Endothelial cell of umbilical vein (primary cell): ENCODE measurements around the gene SRRM2. TPM values are rescaled to one million over a fixed set of nuclear protein-coding genes. Genes with fewer than 3 reads are reported as not detected.

ENCODE experiments used
- BruUV-seq: library from RNA; stranded (reverse); fragments of 400-500 nt; replicated peaks from 2 replicates; lab custom pipeline; 2021; lab: Mats Ljungman, UMichigan
- CTCF ChIA-PET: fragments of 300-600, 350-600 bp; sonication (Branson Sonifier 250); formaldehyde crosslinking; loops from one replicate; lab custom pipeline; 2021; ENCODE audit warnings: antibody characterized with exemption, inconsistent platforms; lab: Charles Lee
- POLR2A ChIA-PET: fragments of 300-600, 350-600 bp; sonication (Branson Sonifier 250); formaldehyde crosslinking; loops from one replicate; lab custom pipeline; 2021; ENCODE audit warnings: antibody characterized with exemption, inconsistent platforms; lab: Charles Lee
- DNase-seq: peaks from one replicate; pipeline ENCODE4 v3.0.0-alpha.2; 2011; ENCODE audit warnings: low read depth, low spot score
- FAIRE-seq: peaks from 2 replicates; lab custom pipeline; 2011; peaks lifted over from hg19 to GRCh38; lab: Jason Lieb, UNC
- H2AFZ ChIP-seq: 2 replicates; pipeline ENCODE4 v1.6.0; 2012; ENCODE audit warnings: low read depth, low read length, control low read depth, inconsistent platforms
- H3K27ac ChIP-seq: 2 replicates; pipeline ENCODE4 v1.5.1; 2011; ENCODE audit warnings: low read depth, mild to moderate bottlenecking, control low read depth, low read length, moderate library complexity; ENCODE audit not compliant: insufficient read depth
- H3K27me3 ChIP-seq, 2 experiments: 2 replicates each; pipeline versions ENCODE4 v1.6.0 to v1.6.1; 2011; ENCODE audit warnings: low read length in 2 of 2, mixed read lengths in 1 of 2; ENCODE audit not compliant: control insufficient read depth in 2 of 2, insufficient read depth in 2 of 2
- H3K36me3 ChIP-seq, 2 experiments: 2 replicates in 1 of 2; 3 replicates in 1 of 2; pipeline ENCODE4 v1.5.1; 2011; ENCODE audit warnings: low read length in 2 of 2, mild to moderate bottlenecking in 1 of 2, moderate library complexity in 1 of 2; ENCODE audit not compliant: control insufficient read depth in 2 of 2, insufficient read depth in 2 of 2; ENCODE audit errors: extremely low read depth in 1 of 2
- H3K4me1 ChIP-seq: 3 replicates; pipeline ENCODE4 v1.5.1; 2011; ENCODE audit warnings: mild to moderate bottlenecking, low read length; ENCODE audit not compliant: control insufficient read depth, insufficient read depth; ENCODE audit errors: extremely low read depth
- H3K4me2 ChIP-seq: 2 replicates; pipeline ENCODE4 v1.6.1; 2011; ENCODE audit warnings: low read length, control low read depth, mixed read lengths; ENCODE audit not compliant: insufficient read depth
- H3K4me3 ChIP-seq, 3 experiments: fragments of 200-600 bp in 1 of 3; sonication (generic), shearing (Covaris generic) in 1 of 3; replicated peaks in 1 of 3; 2 replicates each; pipeline ENCODE4 v1.5.1; 2011 to 2016; ENCODE audit warnings: control low read depth in 3 of 3, low read length in 3 of 3, mild to moderate bottlenecking in 2 of 3, inconsistent platforms in 1 of 3, low read depth in 1 of 3, moderate library complexity in 1 of 3; ENCODE audit not compliant: insufficient read depth in 1 of 3
- H3K79me2 ChIP-seq: 2 replicates; pipeline ENCODE4 v1.6.0; 2012; ENCODE audit warnings: low read length, inconsistent platforms; ENCODE audit not compliant: control insufficient read depth, insufficient read depth
- H3K9ac ChIP-seq: replicated peaks from 2 replicates; pipeline ENCODE3; 2011; ENCODE audit warnings: low read length, control low read depth; ENCODE audit not compliant: insufficient read depth; ENCODE audit errors: extremely low read depth
- H3K9me1 ChIP-seq: replicated peaks from 3 replicates; pipeline ENCODE4 v1.6.0; 2011; ENCODE audit warnings: mild to moderate bottlenecking, low read length; ENCODE audit not compliant: control insufficient read depth, insufficient read depth; ENCODE audit errors: extremely low read depth
- H3K9me3 ChIP-seq: replicated peaks from 2 replicates; pipeline ENCODE4 v1.5.1; 2012; ENCODE audit warnings: low read length, inconsistent platforms; ENCODE audit not compliant: control insufficient read depth, insufficient read depth
- H4K20me1 ChIP-seq: replicated peaks from 2 replicates; pipeline ENCODE3; 2011; ENCODE audit warnings: mild to moderate bottlenecking, low read length; ENCODE audit not compliant: control insufficient read depth, insufficient read depth; ENCODE audit errors: extremely low read depth
- EZH2 ChIP-seq: IDR thresholded peaks from 2 replicates; pipeline ENCODE4 v1.6.1; 2012; ENCODE audit warnings: borderline replicate concordance, low read depth, mild to moderate bottlenecking, moderate library complexity, low read length, inconsistent platforms; ENCODE audit not compliant: severe bottlenecking
- FOS ChIP-seq: IDR thresholded peaks from 2 replicates; pipeline ENCODE4 v1.6.1; 2011; ENCODE audit warnings: mild to moderate bottlenecking, low read length, moderate library complexity, borderline replicate concordance; ENCODE audit not compliant: insufficient read depth
- GATA2 ChIP-seq: IDR thresholded peaks from 2 replicates; pipeline ENCODE4 v1.7.0; 2011; ENCODE audit warnings: low read depth, mild to moderate bottlenecking, moderate library complexity, mixed read lengths, low read length; ENCODE audit not compliant: insufficient read length, insufficient read depth
- JUN ChIP-seq: IDR thresholded peaks from 2 replicates; pipeline ENCODE4 v1.6.1; 2011; ENCODE audit warnings: borderline replicate concordance, low read depth; ENCODE audit not compliant: insufficient read length, insufficient read depth
- MYC ChIP-seq: IDR thresholded peaks from one replicate; pipeline ENCODE4 v1.6.1; 2011; ENCODE audit warnings: mild to moderate bottlenecking, low read depth, low read length
- POLR2A ChIP-seq: IDR thresholded peaks from 2 replicates; pipeline ENCODE4 v1.6.1; 2012; ENCODE audit warnings: low read depth, mild to moderate bottlenecking, control low read depth, low read length
- POLR2AphosphoS5 ChIP-seq: IDR thresholded peaks from 2 replicates; pipeline ENCODE4 v1.6.1; 2012; ENCODE audit warnings: low read depth, mild to moderate bottlenecking, control low read depth, low read length, moderate library complexity; ENCODE audit not compliant: insufficient read depth
- dilution Hi-C: fragments of 300-500 bp; cut with MboI; formaldehyde crosslinking; loops from one replicate; pipeline ENCODE4 v1.15.0; 2019; ENCODE audit warnings: low sequenced_read_pairs; ENCODE audit not compliant: extremely low pct_ligation_motif_present
- intact Hi-C: fragments of 100-400 bp; cut with micrococcal nuclease; formaldehyde crosslinking; loops from one replicate; pipeline ENCODE4 v1.10.0; 2022
- polyA plus RNA-seq, 4 experiments: library from polyadenylated mRNA; depleted of rRNA in 3 of 4; stranded (reverse) in 3 of 4; unstranded in 1 of 4; fragments of >200 nt; gene quantifications; 2 replicates each; pipeline versions ENCODE4 v1.2.1 to v1.2.3, GENCODE V29; 2011 to 2012; ENCODE audit warnings: missing spikeins in 1 of 4
- total RNA-seq: library from RNA; stranded (reverse); gene quantifications from 2 replicates; pipeline ENCODE4 v1.2.3, GENCODE V29; 2021
- TF ChIP-seq, protein P1 (sequence below): IDR thresholded peaks from 2 replicates; pipeline ENCODE4 v1.6.1; 2011; ENCODE audit not compliant: insufficient read depth, insufficient read length
- TF ChIP-seq, protein P2 (sequence below), 2 donors: IDR thresholded peaks; 1 replicate in 1 of 2; 2 replicates in 1 of 2; pipeline ENCODE4 v1.5.1; 2011; ENCODE audit warnings: low read length in 2 of 2, mild to moderate bottlenecking in 2 of 2, moderate library complexity in 2 of 2, control low read depth in 1 of 2, inconsistent platforms in 1 of 2, low read depth in 1 of 2; ENCODE audit not compliant: insufficient read depth in 1 of 2; ENCODE audit errors: extremely low read depth in 1 of 2

Gene SRRM2
- total and polyA plus RNA-seq, 2 donors (not counting 3 experiments of a cell fraction or from before 2014, with no cell fraction given), result 270 to 483 TPM

DNA sequence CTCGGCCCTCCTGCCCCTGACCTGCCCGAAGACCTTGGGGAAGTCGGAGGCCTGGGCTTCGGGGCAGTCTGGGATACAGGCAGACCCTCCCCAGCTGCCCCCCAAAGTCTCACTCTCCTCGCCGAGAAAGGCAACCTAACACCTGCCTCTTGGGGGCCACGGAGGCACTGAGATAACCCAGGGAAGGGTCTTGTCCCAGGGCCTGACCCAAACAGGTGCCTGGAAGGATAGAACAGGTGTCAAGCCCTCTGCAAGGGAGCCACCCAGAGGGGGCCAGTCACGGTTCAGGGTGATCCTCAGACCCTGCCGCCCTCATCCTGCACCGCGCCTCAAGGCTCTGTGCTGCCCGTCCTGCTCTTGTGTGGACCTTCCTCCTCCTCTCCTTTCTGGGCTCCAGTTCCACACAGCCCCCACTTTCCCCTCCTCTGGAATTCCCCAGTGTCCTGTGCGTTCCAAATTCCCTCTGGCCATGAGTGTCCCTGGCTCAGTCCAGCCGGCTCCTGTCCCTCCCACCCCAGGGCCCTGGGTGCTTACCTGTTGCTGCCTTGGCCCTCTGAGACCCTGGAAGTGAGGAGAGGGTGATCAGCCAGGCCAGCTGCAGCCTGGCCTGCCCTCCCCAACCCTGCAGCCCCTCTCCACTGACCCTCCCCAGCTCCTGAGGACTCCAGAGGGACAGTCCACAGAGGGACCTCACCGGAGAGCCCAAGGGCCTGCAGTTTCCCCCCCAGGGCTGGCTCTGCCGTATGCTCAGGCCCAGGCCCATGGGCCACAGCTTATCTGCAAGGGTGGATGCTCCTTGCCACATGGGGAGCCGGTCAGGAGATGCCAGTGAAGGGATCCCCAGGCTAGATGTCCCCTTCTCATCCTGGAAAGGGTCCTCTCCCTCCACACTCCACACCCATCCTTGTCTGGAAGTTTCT, 36.2 kb upstream of the SRRM2 start:
- no TSS peak for BruUV-seq
- H2AFZ ChIP-seq, result no peak overlapping the region
- dilution Hi-C loops (no loop called here), intact Hi-C loops (no loop called here)
- no peaks in the 10 kb centered on the region for H3K4me1 ChIP-seq
- FAIRE-seq, result no peak
- no peak for TF ChIP-seq MYC
- TF ChIP-seq POLR2A, result no peak
- no peak for TF ChIP-seq FOS
- TF ChIP-seq GATA2, result no peak
- TF ChIP-seq EZH2, result no peak
- no peak for TF ChIP-seq JUN
- TF ChIP-seq, protein P1, sequence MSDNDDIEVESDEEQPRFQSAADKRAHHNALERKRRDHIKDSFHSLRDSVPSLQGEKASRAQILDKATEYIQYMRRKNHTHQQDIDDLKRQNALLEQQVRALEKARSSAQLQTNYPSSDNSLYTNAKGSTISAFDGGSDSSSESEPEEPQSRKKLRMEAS, result no peak
- TF ChIP-seq, protein P2, sequence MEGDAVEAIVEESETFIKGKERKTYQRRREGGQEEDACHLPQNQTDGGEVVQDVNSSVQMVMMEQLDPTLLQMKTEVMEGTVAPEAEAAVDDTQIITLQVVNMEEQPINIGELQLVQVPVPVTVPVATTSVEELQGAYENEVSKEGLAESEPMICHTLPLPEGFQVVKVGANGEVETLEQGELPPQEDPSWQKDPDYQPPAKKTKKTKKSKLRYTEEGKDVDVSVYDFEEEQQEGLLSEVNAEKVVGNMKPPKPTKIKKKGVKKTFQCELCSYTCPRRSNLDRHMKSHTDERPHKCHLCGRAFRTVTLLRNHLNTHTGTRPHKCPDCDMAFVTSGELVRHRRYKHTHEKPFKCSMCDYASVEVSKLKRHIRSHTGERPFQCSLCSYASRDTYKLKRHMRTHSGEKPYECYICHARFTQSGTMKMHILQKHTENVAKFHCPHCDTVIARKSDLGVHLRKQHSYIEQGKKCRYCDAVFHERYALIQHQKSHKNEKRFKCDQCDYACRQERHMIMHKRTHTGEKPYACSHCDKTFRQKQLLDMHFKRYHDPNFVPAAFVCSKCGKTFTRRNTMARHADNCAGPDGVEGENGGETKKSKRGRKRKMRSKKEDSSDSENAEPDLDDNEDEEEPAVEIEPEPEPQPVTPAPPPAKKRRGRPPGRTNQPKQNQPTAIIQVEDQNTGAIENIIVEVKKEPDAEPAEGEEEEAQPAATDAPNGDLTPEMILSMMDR (IDR thresholded peaks at IDR 0.05; ENCODE audit: extremely low read depth in 1 of 2, insufficient read depth in 1 of 2, low read depth in 1 of 2, low read length in 2 of 2), result no peak
- no peak for TF ChIP-seq POLR2AphosphoS5
- no peaks in the 10 kb centered on the region for H4K20me1 ChIP-seq
- H3K9ac ChIP-seq, result no peak overlapping the region
- H3K36me3 ChIP-seq, result no peaks in the 10 kb centered on the region
- no peak for DNase-seq
- H3K4me2 ChIP-seq, result no peak overlapping the region
- no peaks in the 10 kb centered on the region for H3K79me2 ChIP-seq
- H3K9me1 ChIP-seq, result no peaks in the 10 kb centered on the region
- no peak overlapping the region for H3K4me3 ChIP-seq
- H3K27me3 ChIP-seq, result no peaks in the 10 kb centered on the region
- ChIA-PET POLR2A (interaction anchor here (0.5 kb wide), 1 partner anchor 548 kb away, joined by 5 read pairs; no protein-coding TSS in a partner anchor), CTCF (interaction anchor here (1.0 kb wide), 2 partner anchors 8 to 18 kb away, joined by 3 read pairs; no protein-coding TSS in a partner anchor)
- H3K9me3 ChIP-seq, result no peaks in the 10 kb centered on the region
- no peak overlapping the region for H3K27ac ChIP-seq
